ENCODE results near the gene BTAF1.

Gene BTAF1

DNA sequence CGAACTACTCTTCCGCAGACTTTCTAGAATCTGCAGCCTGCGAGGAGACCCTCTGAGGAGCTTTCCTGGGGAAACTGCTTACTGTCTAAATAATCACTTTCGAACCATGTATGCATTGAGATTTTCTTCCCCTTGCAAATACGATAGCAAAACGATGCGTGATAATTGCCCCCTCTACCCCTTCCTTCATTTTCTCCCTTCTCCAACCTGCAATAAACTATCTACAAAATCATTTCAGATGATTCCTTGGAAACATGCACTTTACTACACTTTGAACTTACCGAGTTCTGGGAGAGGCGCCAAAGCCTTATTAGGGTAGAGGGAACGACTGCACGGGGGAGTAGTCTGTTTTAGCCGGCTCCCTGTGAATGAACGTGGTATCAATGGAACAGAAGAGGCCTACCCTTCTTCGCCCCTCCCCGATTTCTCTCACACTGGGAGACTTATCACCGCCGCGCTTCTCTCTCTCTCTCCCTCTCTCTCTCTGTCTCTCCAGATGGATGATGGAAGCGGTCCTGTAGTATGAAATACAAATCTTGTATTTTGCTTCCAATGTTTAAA, 14.4 kb upstream of the BTAF1 start, which contains the start of gene FGFBP3:
Gene FGFBP3 (minus strand): TSS at position 370 of the 561 bp plus-strand sequence. CDS start 517 bp downstream, outside the sequence.
- TF ChIP-seq, protein P1, sequence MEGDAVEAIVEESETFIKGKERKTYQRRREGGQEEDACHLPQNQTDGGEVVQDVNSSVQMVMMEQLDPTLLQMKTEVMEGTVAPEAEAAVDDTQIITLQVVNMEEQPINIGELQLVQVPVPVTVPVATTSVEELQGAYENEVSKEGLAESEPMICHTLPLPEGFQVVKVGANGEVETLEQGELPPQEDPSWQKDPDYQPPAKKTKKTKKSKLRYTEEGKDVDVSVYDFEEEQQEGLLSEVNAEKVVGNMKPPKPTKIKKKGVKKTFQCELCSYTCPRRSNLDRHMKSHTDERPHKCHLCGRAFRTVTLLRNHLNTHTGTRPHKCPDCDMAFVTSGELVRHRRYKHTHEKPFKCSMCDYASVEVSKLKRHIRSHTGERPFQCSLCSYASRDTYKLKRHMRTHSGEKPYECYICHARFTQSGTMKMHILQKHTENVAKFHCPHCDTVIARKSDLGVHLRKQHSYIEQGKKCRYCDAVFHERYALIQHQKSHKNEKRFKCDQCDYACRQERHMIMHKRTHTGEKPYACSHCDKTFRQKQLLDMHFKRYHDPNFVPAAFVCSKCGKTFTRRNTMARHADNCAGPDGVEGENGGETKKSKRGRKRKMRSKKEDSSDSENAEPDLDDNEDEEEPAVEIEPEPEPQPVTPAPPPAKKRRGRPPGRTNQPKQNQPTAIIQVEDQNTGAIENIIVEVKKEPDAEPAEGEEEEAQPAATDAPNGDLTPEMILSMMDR (IDR thresholded peaks at IDR 0.05; ENCODE audit: insufficient read depth, low read depth, low read length, missing control alignments) = no peak
- DNase-seq (ENCODE audit: low read depth) = peak; percentile 23
- H3K4me3 ChIP-seq (ENCODE audit: low read depth, low read length) = peak within 1 kb of the TSS; percentile 70

DNA sequence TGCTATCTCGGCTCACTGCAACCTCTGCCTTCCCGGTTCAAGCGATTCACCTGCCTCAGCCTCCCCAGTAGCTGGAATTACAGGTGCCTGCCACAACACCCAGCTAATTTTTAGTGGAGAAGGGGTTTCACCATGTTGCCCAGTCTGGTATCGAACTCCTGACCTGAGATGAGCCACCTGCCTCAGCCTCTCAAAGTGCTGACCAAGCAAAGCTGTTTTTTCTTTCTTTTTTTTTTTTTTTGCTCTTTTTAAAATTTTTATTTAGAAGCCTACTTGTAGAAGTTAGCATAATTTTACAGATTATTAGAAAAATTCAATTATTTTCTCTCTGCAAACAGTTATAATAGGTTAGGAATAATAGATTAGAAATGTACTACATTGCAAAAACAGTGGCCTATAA, 13.1 kb upstream of the BTAF1 start:
- TF ChIP-seq, protein P1 (IDR thresholded peaks at IDR 0.05; ENCODE audit: insufficient read depth, low read depth, low read length, missing control alignments) = no peak
- no peak overlapping the region for H3K4me3 ChIP-seq (ENCODE audit: low read depth, low read length)
- no peak for DNase-seq (ENCODE audit: low read depth)

DNA sequence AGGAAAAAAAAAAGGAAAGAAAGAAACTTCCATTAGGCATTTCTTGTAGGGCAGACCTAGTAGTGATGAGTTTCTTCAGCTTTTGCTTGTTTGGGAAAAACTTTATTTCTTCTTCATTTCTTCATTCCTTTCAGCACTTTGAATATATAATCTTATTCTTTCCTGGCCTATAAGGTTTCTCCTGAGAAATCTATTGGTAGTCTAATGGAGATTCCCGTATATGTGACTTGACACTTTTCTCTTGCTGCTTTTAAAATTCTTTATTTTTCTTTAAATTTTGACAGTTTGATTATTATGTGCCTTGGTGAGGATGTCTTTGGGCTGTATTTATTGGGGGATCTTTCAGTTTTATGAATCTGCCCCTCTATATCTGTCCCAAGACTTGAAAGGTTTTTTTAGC, 3.9 kb upstream of the BTAF1 start:
- no peak overlapping the region for H3K4me3 ChIP-seq (ENCODE audit: low read depth, low read length)
- TF ChIP-seq, protein P1 (IDR thresholded peaks at IDR 0.05; ENCODE audit: insufficient read depth, low read depth, low read length, missing control alignments) = no peak
- DNase-seq (ENCODE audit: low read depth) = no peak

DNA sequence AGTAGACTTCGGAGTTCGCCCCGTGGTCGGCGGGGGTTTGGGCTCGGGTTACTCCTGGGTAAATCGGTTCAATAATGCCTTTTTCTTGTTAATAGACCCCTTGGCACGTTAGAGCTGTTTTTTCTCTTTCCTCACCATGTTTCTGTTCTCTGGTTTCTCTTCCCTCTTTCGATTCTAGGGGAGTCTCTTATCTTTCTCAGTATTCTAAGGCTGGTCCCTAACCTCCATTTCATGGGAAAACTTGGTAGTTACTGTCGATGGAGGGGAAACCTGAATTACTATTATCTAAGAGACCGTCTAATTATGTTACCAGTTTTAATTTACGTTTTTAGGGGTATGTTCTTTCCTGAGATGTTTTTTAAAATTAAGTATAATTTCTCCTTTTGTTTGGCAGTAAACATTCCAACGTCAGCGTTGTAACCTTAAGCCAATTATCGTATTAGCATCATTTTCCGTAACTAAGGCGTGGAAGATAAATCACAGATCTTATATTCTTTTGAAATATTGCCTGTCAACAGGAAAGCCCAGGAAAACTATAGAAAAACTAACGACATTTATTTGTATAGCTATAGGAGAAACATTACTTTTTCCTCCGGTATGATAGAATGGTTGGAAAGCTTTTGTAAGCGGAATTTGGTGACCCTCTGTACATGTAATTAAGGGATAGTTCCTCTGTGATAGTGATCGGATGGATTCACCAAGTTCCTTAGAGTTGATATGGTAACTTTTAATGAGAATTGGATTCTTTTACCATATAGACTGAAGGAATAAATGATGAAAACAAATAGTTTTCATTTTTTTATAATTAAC, 847 bp downstream of the BTAF1 start:
- TF ChIP-seq, protein P1 (IDR thresholded peaks at IDR 0.05; ENCODE audit: insufficient read depth, low read depth, low read length, missing control alignments) = no peak
- H3K4me3 ChIP-seq (ENCODE audit: low read depth, low read length) = peak overlapping the region; percentile 79
- no peak for DNase-seq (ENCODE audit: low read depth)

DNA sequence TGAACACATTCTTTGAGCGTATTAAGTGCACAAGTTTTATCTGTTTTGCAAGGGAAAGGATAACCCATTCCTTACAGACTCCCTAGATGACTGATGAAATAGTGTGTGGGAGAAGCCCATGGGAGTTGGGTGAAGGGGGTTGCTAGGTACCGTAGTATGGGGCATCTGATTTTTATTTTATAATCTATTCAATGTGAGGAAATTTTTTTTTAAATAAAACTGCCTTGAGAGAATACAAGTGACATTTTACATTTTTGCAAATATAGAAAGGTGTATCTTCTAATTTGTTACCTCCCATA, 1.4 kb downstream of the BTAF1 start:
- TF ChIP-seq, protein P1 (IDR thresholded peaks at IDR 0.05; ENCODE audit: insufficient read depth, low read depth, low read length, missing control alignments) = no peak

DNA sequence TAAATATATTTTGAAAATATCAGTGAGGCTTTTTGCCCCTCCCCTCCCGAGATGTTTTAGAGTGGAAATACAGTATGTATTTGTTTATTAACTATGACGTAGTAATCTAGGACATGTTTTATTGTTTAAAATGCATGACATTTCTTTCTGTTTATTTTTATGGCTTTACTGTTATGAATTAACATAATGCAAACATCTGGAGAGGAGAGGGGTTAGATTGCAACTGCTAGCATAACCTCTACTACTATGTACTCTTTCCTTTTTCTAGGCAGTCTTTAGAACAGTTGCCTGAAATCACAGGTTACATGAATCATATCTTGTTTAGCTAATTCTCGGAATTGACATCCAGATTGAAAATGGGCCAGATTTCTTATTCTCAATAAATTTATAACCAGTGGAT, 7.4 kb downstream of the BTAF1 start:
- TF ChIP-seq, protein P1 (IDR thresholded peaks at IDR 0.05; ENCODE audit: insufficient read depth, low read depth, low read length, missing control alignments) = no peak
- no peak overlapping the region for H3K4me3 ChIP-seq (ENCODE audit: low read depth, low read length)
- no peak for DNase-seq (ENCODE audit: low read depth)

More for the DNA sequence above, 1.4 kb downstream of the BTAF1 start:
- no peak for DNase-seq (ENCODE audit: low read depth)
- H3K4me3 ChIP-seq (ENCODE audit: low read depth, low read length) = peak overlapping the region; percentile 79

Data from GM12865 (cell line).